ENCODE measurements around the gene ZNF441.

DNA sequence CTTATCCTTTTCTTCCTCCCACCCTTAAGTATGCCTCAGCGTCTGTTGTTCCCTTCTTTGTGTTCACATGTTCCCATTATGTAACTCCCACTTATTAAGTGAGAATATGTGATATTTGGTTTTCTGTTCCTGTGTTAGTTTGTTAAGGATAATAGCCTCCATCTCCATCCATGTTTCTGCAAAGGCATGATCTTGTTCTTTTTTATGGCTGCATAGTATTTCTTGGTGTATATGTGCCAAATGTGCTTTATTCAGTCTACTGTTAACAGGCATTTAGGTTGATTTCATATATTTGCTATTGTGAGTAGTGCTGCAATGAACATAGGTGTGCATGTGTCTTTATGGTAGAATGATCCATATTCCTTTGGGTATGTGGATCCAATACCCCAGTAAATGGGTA, 3.2 kb upstream of the ZNF441 start:
- TF ChIP-seq, protein P1, sequence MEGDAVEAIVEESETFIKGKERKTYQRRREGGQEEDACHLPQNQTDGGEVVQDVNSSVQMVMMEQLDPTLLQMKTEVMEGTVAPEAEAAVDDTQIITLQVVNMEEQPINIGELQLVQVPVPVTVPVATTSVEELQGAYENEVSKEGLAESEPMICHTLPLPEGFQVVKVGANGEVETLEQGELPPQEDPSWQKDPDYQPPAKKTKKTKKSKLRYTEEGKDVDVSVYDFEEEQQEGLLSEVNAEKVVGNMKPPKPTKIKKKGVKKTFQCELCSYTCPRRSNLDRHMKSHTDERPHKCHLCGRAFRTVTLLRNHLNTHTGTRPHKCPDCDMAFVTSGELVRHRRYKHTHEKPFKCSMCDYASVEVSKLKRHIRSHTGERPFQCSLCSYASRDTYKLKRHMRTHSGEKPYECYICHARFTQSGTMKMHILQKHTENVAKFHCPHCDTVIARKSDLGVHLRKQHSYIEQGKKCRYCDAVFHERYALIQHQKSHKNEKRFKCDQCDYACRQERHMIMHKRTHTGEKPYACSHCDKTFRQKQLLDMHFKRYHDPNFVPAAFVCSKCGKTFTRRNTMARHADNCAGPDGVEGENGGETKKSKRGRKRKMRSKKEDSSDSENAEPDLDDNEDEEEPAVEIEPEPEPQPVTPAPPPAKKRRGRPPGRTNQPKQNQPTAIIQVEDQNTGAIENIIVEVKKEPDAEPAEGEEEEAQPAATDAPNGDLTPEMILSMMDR (IDR thresholded peaks at IDR 0.05; ENCODE audit: low read depth, low read length, poor library complexity, severe bottlenecking), result no peak
- TF ChIP-seq EZH2phosphoT487 (IDR thresholded peaks at IDR 0.05; ENCODE audit: borderline replicate concordance, low read length), result no peak
